ENCODE measurements around the gene REC8. TPM values are rescaled to one million over a fixed set of nuclear protein-coding genes. Genes with fewer than 3 reads are reported as not detected.

Gene REC8
- total and polyA plus RNA-seq, 2 of the 13 experiments (the other 11 are each of a cell fraction or from before 2014, with no cell fraction given), result 3.4 to 14.7 TPM

DNA sequence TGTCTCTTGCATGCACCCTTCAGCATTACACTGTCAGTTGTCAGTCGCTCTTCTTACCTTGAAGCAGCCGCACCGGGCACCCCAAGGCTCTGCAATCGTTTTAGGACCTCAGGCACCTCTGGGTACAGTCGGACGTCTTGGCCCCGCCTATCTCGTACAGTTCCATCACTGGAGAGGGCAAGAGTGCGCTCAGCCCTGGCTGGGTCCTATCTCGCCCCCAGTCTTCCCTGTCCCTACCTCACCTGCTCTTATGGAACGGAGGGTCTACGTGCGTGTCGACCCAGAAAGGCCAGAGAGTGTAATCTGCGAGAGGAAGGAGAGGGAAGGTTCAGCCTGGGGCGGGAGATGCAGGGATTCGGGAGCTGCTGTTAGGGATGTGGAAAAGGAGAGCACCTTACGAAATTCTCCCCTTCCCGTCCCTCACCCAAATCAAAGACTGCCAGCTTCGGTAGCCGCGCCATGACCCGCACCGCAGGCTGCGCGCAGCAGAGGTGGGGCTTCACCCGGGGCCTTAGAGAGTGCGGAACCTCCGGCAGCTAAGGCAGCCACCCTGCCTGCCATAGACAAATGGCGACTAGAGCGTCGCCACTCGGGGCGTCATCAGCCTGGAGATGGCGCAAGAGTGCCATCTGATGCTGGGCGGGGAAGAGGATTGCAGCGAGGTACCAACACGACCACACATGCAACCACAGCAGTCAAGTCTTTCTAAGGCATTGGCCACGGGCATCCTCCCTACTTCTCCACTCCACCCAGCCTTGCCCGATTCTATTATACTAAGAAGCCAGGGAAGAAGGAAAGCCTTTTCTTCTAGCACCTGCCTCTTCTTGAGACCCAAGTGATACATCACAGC, 43.8 kb downstream of the REC8 start, which contains the start of gene MDP1 (continued):
- TF ChIP-seq CHD2 (IDR thresholded peaks at IDR 0.05; ENCODE audit: low read depth, low read length) (peak; percentile 54), SALL2 (CRISPR knock-in tag; IDR thresholded peaks at IDR 0.05) (peak; percentile 99), ZNF773 (CRISPR knock-in tag; IDR thresholded peaks at IDR 0.05; ENCODE audit: borderline replicate concordance) (peak; percentile 96; the same call in 1 of the 2 replicates), MAZ (IDR thresholded peaks at IDR 0.05; ENCODE audit: borderline replicate concordance, low read depth, low read length) (peak; percentile 79; the same call in 1 of the 2 replicates), MAZ (CRISPR knock-in tag; IDR thresholded peaks at IDR 0.05; ENCODE audit: low read depth) (peak; percentile 95), TBL1XR1 (IDR thresholded peaks at IDR 0.05; ENCODE audit: borderline replicate concordance, low read length, partially characterized antibody) (peak; percentile 26), NFATC3 (CRISPR knock-in tag; IDR thresholded peaks at IDR 0.05) (no peak), THAP11 (CRISPR knock-in tag; IDR thresholded peaks at IDR 0.05) (peak; percentile 96), HMG20A (CRISPR knock-in tag; IDR thresholded peaks at IDR 0.05; ENCODE audit: borderline replicate concordance) (peak; percentile 74), ARNT2 (CRISPR knock-in tag; IDR thresholded peaks at IDR 0.05; ENCODE audit: low read depth) (peak; percentile 99), PITX1 (CRISPR knock-in tag; IDR thresholded peaks at IDR 0.05) (peak; percentile 97), ZKSCAN8 (CRISPR knock-in tag; IDR thresholded peaks at IDR 0.05; ENCODE audit: borderline replicate concordance) (peak; percentile 97), ZNF460 (CRISPR knock-in tag; IDR thresholded peaks at IDR 0.05; ENCODE audit: borderline replicate concordance) (no peak), ATRX (CRISPR knock-in tag; IDR thresholded peaks at IDR 0.05; ENCODE audit: borderline replicate concordance) (0 out of 2 replicates have a peak, but pooled peaks have one; percentile 44)
- TF ChIP-seq, protein P1, sequence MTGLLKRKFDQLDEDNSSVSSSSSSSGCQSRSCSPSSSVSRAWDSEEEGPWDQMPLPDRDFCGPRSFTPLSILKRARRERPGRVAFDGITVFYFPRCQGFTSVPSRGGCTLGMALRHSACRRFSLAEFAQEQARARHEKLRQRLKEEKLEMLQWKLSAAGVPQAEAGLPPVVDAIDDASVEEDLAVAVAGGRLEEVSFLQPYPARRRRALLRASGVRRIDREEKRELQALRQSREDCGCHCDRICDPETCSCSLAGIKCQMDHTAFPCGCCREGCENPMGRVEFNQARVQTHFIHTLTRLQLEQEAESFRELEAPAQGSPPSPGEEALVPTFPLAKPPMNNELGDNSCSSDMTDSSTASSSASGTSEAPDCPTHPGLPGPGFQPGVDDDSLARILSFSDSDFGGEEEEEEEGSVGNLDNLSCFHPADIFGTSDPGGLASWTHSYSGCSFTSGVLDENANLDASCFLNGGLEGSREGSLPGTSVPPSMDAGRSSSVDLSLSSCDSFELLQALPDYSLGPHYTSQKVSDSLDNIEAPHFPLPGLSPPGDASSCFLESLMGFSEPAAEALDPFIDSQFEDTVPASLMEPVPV (CRISPR knock-in tag; IDR thresholded peaks at IDR 0.05), result peak; percentile 99
- TF ChIP-seq, protein P2, sequence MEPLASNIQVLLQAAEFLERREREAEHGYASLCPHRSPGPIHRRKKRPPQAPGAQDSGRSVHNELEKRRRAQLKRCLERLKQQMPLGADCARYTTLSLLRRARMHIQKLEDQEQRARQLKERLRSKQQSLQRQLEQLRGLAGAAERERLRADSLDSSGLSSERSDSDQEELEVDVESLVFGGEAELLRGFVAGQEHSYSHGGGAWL (CRISPR knock-in tag; IDR thresholded peaks at IDR 0.05), result peak; percentile 97
- TF ChIP-seq, protein P3, sequence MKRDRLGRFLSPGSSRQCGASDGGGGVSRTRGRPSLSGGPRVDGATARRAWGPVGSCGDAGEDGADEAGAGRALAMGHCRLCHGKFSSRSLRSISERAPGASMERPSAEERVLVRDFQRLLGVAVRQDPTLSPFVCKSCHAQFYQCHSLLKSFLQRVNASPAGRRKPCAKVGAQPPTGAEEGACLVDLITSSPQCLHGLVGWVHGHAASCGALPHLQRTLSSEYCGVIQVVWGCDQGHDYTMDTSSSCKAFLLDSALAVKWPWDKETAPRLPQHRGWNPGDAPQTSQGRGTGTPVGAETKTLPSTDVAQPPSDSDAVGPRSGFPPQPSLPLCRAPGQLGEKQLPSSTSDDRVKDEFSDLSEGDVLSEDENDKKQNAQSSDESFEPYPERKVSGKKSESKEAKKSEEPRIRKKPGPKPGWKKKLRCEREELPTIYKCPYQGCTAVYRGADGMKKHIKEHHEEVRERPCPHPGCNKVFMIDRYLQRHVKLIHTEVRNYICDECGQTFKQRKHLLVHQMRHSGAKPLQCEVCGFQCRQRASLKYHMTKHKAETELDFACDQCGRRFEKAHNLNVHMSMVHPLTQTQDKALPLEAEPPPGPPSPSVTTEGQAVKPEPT (CRISPR knock-in tag; IDR thresholded peaks at IDR 0.05; ENCODE audit: low read depth), result peak; percentile 96
- TF ChIP-seq, protein P4, sequence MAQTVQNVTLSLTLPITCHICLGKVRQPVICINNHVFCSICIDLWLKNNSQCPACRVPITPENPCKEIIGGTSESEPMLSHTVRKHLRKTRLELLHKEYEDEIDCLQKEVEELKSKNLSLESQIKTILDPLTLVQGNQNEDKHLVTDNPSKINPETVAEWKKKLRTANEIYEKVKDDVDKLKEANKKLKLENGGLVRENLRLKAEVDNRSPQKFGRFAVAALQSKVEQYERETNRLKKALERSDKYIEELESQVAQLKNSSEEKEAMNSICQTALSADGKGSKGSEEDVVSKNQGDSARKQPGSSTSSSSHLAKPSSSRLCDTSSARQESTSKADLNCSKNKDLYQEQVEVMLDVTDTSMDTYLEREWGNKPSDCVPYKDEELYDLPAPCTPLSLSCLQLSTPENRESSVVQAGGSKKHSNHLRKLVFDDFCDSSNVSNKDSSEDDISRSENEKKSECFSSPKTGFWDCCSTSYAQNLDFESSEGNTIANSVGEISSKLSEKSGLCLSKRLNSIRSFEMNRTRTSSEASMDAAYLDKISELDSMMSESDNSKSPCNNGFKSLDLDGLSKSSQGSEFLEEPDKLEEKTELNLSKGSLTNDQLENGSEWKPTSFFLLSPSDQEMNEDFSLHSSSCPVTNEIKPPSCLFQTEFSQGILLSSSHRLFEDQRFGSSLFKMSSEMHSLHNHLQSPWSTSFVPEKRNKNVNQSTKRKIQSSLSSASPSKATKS (CRISPR knock-in tag; IDR thresholded peaks at IDR 0.05), result peak; percentile 87
- TF ChIP-seq, protein P5, sequence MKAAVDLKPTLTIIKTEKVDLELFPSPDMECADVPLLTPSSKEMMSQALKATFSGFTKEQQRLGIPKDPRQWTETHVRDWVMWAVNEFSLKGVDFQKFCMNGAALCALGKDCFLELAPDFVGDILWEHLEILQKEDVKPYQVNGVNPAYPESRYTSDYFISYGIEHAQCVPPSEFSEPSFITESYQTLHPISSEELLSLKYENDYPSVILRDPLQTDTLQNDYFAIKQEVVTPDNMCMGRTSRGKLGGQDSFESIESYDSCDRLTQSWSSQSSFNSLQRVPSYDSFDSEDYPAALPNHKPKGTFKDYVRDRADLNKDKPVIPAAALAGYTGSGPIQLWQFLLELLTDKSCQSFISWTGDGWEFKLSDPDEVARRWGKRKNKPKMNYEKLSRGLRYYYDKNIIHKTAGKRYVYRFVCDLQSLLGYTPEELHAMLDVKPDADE (CRISPR knock-in tag; IDR thresholded peaks at IDR 0.05), result 0 out of 2 replicates have a peak, but pooled peaks have one; percentile 53
- TF ChIP-seq, protein P6, sequence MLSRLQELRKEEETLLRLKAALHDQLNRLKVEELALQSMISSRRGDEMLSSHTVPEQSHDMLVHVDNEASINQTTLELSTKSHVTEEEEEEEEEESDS (CRISPR knock-in tag; IDR thresholded peaks at IDR 0.05; ENCODE audit: borderline replicate concordance), result peak; percentile 96; the same call in 1 of the 2 replicates

Measured in HepG2 (cell line).